ENCODE results near the gene RTL10. TPM values are rescaled to one million over a fixed set of nuclear protein-coding genes. Genes with fewer than 3 reads are reported as not detected.

The RTL10 gene
- total and polyA plus RNA-seq, 2 of the 8 experiments (the other 6 are each of a cell fraction or from before 2014, with no cell fraction given), result 11.5 to 18.8 TPM

DNA sequence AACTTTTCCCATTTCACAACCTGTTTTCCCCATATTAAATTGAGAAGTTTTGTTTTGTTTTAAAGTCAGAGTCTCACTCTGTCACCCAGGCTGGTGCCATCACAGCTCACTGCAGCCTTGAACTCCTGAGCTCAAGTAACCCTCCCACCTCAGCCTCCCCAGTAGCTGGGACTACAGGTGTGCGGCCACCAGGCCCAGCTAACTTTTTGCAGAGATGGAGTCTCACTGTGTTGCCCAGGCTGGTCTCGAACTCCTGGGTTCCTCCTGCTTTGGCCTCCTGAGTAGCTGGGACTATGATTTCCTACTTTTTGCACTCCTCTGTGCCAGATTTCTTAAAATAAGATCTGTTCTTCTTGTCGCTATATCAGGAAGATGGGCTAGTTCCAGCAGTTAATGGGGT lies 44.9 kb downstream of the RTL10 start:
- Histone ChIP-seq H3K4me3 (ENCODE audit: extremely low read depth in 1 of 4, insufficient read depth in 2 of 4, low read depth in 3 of 4, low read length in 4 of 4) (no peak overlapping the region), H3K4ac (replicated peaks; ENCODE audit: insufficient read length, low read depth, low read length) (no peak overlapping the region), H2BK120ac (replicated peaks; ENCODE audit: low read depth, low read length) (no peak overlapping the region), H3K9ac (replicated peaks in 1 of 4; ENCODE audit: extremely low read depth in 1 of 4, low read depth in 3 of 4, low read length in 3 of 4) (no peak overlapping the region), H3K23me2 (ENCODE audit: low read depth, low read length) (no peaks in the 10 kb centered on the region), H3K27ac (ENCODE audit: low read depth, low read length) (no peak overlapping the region), H3K9me3 (ENCODE audit: insufficient read depth in 2 of 2, low read depth in 1 of 2, low read length in 1 of 2) (no peaks in the 10 kb centered on the region), H4K8ac (ENCODE audit: extremely low read depth, insufficient read depth, low read length) (no peak overlapping the region), H2AK5ac (ENCODE audit: low read depth, low read length) (no peak overlapping the region), H3K23ac (ENCODE audit: insufficient read length) (no peak overlapping the region), H2AFZ (ENCODE audit: low read length) (no peak overlapping the region), H2BK12ac (ENCODE audit: low read depth, low read length) (no peak overlapping the region), H3K14ac (ENCODE audit: insufficient read length) (no peak overlapping the region), H4K91ac (replicated peaks; ENCODE audit: insufficient read length, low read length) (no peak overlapping the region), H2BK20ac (ENCODE audit: low read length) (no peak overlapping the region), H3K27me3 (replicated peaks in 1 of 4; ENCODE audit: control insufficient read depth in 3 of 4, extremely low read depth in 1 of 4, insufficient read depth in 3 of 4, low read length in 3 of 4) (no peaks in the 10 kb centered on the region), H3K36me3 (ENCODE audit: control insufficient read depth in 2 of 4, insufficient read depth in 4 of 4, low read length in 3 of 4) (no peaks in the 10 kb centered on the region), H2BK5ac (ENCODE audit: low read depth, low read length) (no peak overlapping the region), H4K20me1 (replicated peaks in 1 of 2; ENCODE audit: control insufficient read depth in 1 of 2, insufficient read depth in 2 of 2, low read length in 2 of 2) (peaks cover 0 to 3% of the 10 kb centered on the region in 2 experiments), H3K4me1 (replicated peaks in 1 of 4; ENCODE audit: control insufficient read depth in 3 of 4, insufficient read depth in 4 of 4, low read length in 3 of 4) (no peaks in the 10 kb centered on the region; a peak in 1 of 7 replicates), H3K79me1 (ENCODE audit: low read depth, low read length) (no peaks in the 10 kb centered on the region), H3K56ac (replicated peaks; ENCODE audit: insufficient read length, low read depth, low read length) (no peak overlapping the region), H2BK15ac (ENCODE audit: low read length) (no peak overlapping the region), H3K4me2 (ENCODE audit: insufficient read depth in 1 of 2, low read depth in 2 of 2, low read length in 2 of 2) (no peak overlapping the region), H3K79me2 (ENCODE audit: control insufficient read depth in 1 of 2, insufficient read depth in 2 of 2, low read length in 2 of 2) (no peaks in the 10 kb centered on the region), H4K5ac (ENCODE audit: insufficient read length, low read depth, low read length) (no peak overlapping the region), H3K18ac (ENCODE audit: extremely low read depth, low read length) (no peak overlapping the region)
- FAIRE-seq (no peak), DNase-seq (ENCODE audit: low read depth in 1 of 2, low spot score in 2 of 2) (no peak)
- TF ChIP-seq RAD21 (IDR thresholded peaks at IDR 0.05 in 1 of 2, conservative IDR thresholded peaks at IDR 0.05 in 1 of 2; ENCODE audit: low read depth in 2 of 2, low read length in 2 of 2) (no peak), RFX5 (IDR thresholded peaks at IDR 0.05; ENCODE audit: borderline replicate concordance, low read depth, low read length) (no peak), GABPA (IDR thresholded peaks at IDR 0.05; ENCODE audit: borderline replicate concordance, insufficient read depth, low read length) (no peak), SIN3A (conservative IDR thresholded peaks at IDR 0.05 in 1 of 2, IDR thresholded peaks at IDR 0.05 in 1 of 2; ENCODE audit: low read depth in 1 of 2, low read length in 2 of 2) (no peak), TEAD4 (IDR thresholded peaks at IDR 0.05; ENCODE audit: low read depth, low read length) (no peak), GTF2F1 (IDR thresholded peaks at IDR 0.05; ENCODE audit: borderline replicate concordance, low read depth, low read length) (no peak), NANOG (IDR thresholded peaks at IDR 0.05; ENCODE audit: insufficient read depth, low read depth, low read length, poor library complexity, severe bottlenecking) (no peak), YY1 (IDR thresholded peaks at IDR 0.05; ENCODE audit: low read depth, low read length) (no peak), BRCA1 (IDR thresholded peaks at IDR 0.05; ENCODE audit: low read depth, low read length) (no peak), PHF8 (conservative IDR thresholded peaks at IDR 0.05; ENCODE audit: low read depth, low read length) (no peak), CBX8 (IDR thresholded peaks at IDR 0.05; ENCODE audit: borderline replicate concordance, low read depth, low read length) (no peak)
- CTCF ChIA-PET (ENCODE audit: partially characterized antibody), result interaction anchor here (0.5 to 3.2 kb wide), 9 partner anchors 9 to 232 kb away, joined by 3 to 12 read pairs (median 4); no protein-coding TSS in a partner anchor
- 92% methylated on average over 3 of the region's 3 CpGs; no CpG with 5 or more reads in 1 of the 2 experiments for WGBS, 2 experiments (ENCODE audit: extremely low coverage in 1 of 2, insufficient coverage in 1 of 2, insufficient read length in 1 of 2, insufficient replicate concordance in 2 of 2, low coverage in 1 of 2, low lambda C conversion rate in 2 of 2, missing lambda C conversion rate in 1 of 2)
- POLR2A ChIA-PET (ENCODE audit: partially characterized antibody), result no interaction called here
